Measurements from ENCODE around the gene RRN3.
"Not testable (repeated sequence)": the region's sequence is repeated elsewhere in the genome, so short reads cannot be mapped to it uniquely, and the experiment has no call there.

DNA sequence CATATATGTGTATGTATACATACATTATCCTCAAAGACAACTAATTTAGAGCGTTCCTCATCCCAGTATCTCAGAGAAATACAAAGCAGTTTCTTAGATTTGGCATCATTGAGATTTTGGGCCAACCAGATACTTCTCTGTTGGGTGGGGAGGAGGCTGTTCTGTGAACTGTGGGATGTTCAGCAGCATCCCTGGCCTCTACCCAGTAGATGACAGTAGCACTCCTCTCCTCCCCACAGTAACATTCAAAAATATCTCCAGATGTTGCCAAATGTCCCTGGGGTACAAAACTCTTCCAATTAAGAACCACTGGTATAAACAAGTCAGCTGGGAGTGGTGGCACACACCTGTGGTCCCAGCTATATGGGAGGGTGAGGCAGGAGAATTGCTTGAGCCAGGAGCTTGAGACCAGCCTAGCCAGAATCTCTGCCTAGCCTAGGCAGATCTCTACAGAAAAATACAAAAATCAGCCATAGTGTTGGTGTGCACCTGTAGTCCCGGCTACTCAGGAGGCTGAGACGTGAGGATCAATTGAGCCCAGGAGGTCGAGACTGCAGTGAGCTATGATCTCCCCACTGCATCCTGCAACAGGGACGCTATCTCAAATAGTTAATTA, 6.4 kb upstream of the RRN3 start:
- TF ChIP-seq EZH2phosphoT487 (conservative IDR thresholded peaks at IDR 0.05; ENCODE audit: low read length), result not testable (repeated sequence)
- TF ChIP-seq, protein P1, sequence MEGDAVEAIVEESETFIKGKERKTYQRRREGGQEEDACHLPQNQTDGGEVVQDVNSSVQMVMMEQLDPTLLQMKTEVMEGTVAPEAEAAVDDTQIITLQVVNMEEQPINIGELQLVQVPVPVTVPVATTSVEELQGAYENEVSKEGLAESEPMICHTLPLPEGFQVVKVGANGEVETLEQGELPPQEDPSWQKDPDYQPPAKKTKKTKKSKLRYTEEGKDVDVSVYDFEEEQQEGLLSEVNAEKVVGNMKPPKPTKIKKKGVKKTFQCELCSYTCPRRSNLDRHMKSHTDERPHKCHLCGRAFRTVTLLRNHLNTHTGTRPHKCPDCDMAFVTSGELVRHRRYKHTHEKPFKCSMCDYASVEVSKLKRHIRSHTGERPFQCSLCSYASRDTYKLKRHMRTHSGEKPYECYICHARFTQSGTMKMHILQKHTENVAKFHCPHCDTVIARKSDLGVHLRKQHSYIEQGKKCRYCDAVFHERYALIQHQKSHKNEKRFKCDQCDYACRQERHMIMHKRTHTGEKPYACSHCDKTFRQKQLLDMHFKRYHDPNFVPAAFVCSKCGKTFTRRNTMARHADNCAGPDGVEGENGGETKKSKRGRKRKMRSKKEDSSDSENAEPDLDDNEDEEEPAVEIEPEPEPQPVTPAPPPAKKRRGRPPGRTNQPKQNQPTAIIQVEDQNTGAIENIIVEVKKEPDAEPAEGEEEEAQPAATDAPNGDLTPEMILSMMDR (IDR thresholded peaks at IDR 0.05; ENCODE audit: insufficient read depth, low read length, poor library complexity, severe bottlenecking), result not testable (repeated sequence)

Measured in SU-DHL-6 (cell line).